RKO (cell line): ENCODE results near the gene LUC7L.

Experiments
- DNase-seq: peaks from one replicate; pipeline ENCODE4 v3.0.0-alpha.2; 2016; ENCODE audit warnings: low spot score

The LUC7L gene

GRCh38 chr16:142405-142967 lies 86.8 kb downstream of the LUC7L start:
- no peak for DNase-seq

- no peak for DNase-seq
Measured at GRCh38 chr16:140175-140857, 88.9 kb downstream of the LUC7L start.
